GM13976 (cell line): ENCODE results near the gene MAMLD1.

Experiments used
- DNase-seq: peaks from one replicate; pipeline ENCODE4 v3.0.0; 2012; ENCODE audit warnings: low spot score
- in situ Hi-C: fragments of 300-500 bp; cut with MboI; formaldehyde crosslinking; loops from one replicate; pipeline ENCODE4 v1.12.0; 2022; ENCODE audit warnings: low sequenced_read_pairs, mixed read lengths, inconsistent platforms; ENCODE audit not compliant: unreplicated experiment
- TF ChIP-seq, protein P1 (sequence below): IDR thresholded peaks from 2 replicates; pipeline ENCODE4 v1.5.1; 2012; ENCODE audit warnings: borderline replicate concordance, mild to moderate bottlenecking; ENCODE audit not compliant: insufficient read depth; ENCODE audit errors: extremely low read depth, missing control alignments, control extremely low read depth

The MAMLD1 gene

DNA sequence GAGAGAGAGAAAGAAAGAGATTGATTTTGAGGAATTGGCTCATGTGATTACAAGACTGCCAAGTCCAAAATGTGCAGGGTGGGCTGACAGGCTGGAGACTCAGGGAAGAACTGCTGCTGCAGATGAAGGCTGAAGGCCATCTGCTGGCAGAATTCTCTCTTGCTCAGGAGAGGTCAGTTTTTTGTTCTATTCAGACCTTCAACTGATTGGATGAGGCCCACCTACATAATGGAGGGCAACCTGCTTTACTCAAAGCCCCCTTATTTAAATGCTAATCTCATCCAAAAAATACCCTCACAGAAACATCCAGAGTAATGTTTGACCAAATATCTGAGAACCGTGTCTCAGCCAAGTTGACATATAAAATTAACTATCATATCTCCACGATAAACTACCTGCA, 38.2 kb upstream of the MAMLD1 start:
- TF ChIP-seq, protein P1, sequence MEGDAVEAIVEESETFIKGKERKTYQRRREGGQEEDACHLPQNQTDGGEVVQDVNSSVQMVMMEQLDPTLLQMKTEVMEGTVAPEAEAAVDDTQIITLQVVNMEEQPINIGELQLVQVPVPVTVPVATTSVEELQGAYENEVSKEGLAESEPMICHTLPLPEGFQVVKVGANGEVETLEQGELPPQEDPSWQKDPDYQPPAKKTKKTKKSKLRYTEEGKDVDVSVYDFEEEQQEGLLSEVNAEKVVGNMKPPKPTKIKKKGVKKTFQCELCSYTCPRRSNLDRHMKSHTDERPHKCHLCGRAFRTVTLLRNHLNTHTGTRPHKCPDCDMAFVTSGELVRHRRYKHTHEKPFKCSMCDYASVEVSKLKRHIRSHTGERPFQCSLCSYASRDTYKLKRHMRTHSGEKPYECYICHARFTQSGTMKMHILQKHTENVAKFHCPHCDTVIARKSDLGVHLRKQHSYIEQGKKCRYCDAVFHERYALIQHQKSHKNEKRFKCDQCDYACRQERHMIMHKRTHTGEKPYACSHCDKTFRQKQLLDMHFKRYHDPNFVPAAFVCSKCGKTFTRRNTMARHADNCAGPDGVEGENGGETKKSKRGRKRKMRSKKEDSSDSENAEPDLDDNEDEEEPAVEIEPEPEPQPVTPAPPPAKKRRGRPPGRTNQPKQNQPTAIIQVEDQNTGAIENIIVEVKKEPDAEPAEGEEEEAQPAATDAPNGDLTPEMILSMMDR: no peak
- DNase-seq: no peak

GRCh38 chrX:150326541-150327247, 36.4 kb upstream of the MAMLD1 start:
- in situ Hi-C loops: no loop called here
- no peak for DNase-seq
- TF ChIP-seq, protein P1: no peak

More for the DNA sequence above, 38.2 kb upstream of the MAMLD1 start:
- in situ Hi-C loops: no loop called here

- in situ Hi-C loops: no loop called here
- TF ChIP-seq, protein P1: no peak
These were observed 33.8 kb upstream of the MAMLD1 start for GRCh38 chrX:150329282-150329681.

DNA sequence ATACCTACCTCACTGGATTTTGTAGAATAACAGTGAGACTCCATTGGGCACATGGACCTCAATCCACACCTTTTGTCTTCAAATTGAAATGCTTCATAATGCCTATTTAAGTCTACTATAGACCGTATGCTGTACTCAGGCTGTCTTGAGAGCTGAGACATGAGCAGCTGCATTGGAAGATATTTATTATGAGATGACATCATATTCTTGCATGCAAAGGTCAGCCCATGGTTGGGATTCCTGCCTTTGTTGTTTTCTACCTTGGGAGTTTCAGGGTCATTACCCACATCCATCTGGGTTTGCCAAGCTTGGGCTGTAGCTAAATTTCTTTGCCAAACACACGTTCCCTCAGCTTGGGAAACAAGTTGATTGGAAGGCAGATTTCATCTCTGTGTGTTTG, 33.2 kb upstream of the MAMLD1 start:
- in situ Hi-C loops: no loop called here
- no peak for DNase-seq
- TF ChIP-seq, protein P1: no peak

More at GRCh38 chrX:150329282-150329681, 33.8 kb upstream of the MAMLD1 start:
- DNase-seq: no peak

DNA sequence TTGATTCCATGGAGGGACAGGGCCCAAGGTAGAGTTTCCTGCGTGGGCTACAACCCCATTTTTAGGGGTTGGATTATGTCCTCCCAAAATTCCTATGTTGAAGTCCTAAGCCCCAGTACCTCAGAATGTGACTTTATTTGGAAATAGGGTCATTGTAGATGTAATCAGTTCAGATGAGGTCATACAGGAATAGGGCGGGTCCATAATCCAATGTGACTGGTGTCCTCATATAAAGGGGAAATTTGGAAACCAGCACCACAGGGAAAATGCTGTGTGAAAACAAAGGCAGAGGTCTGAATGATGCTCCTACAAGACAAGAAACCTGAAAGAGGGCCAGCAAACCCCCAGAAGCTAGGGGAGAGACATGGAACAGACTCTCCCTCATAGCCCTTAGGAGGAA, 31.1 kb upstream of the MAMLD1 start:
- no peak for DNase-seq
- in situ Hi-C loops: no loop called here
- TF ChIP-seq, protein P1: no peak

DNA sequence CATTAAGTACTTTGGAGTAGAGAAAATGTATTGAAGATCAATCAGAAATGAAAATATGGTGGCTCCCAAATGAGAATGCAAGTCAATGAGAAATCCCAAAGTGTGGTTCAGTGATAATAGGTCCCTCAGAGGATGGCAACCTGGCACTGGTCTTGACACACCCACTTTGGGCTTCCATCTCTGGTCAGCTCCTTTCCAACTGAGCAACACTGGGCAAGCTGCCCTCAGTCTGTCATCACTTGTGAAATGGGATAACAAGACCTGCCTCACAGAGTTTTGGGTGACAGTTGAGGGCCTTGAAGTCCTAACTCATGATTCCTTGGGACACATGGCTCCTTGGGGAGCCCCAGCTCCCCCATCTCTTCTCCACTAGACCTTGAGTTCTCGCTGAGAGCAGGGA, 29.0 kb upstream of the MAMLD1 start:
- no peak for DNase-seq
- in situ Hi-C loops: no loop called here
- TF ChIP-seq, protein P1: no peak

GRCh38 chrX:150334981-150335380, 28.1 kb upstream of the MAMLD1 start:
- in situ Hi-C loops: no loop called here
- DNase-seq: no peak
- TF ChIP-seq, protein P1: no peak
